A549 (cell line): ENCODE results near the gene CACNA1H. TPM values are rescaled to one million over a fixed set of nuclear protein-coding genes. Genes with fewer than 3 reads are reported as not detected.
A peak's percentile ranks its signal among the peaks of the same experiment; 100 is the strongest.
"Not testable (repeated sequence)": the region's sequence is repeated elsewhere in the genome, so short reads cannot be mapped to it uniquely, and the experiment has no call there.

Source experiments
- ATAC-seq, 2 experiments: fragments of 200-7000 bp in 1 of 2; fragments of >200 bp in 1 of 2; cut with Nextera tagmentation in 1 of 2; cut with Tn5 transposase in 1 of 2; 3 replicates each; pipeline versions ENCODE4 v1.8.0 to v1.9.1; 2018 to 2020; ENCODE audit warnings: mild to moderate bottlenecking in 1 of 2, moderate library complexity in 1 of 2
- CTCF ChIA-PET: fragments of 300-600 bp; sonication (Branson Sonifier 250); formaldehyde crosslinking; extraction: SDS; loops from one replicate; lab custom pipeline; 2021; ENCODE audit warnings: antibody characterized with exemption, inconsistent platforms; lab: Yijun Ruan, JAX
- POLR2A ChIA-PET: fragments of 350-600 bp; formaldehyde crosslinking; extraction: SDS; loops from one replicate; lab custom pipeline; 2021; ENCODE audit warnings: antibody characterized with exemption, inconsistent platforms; lab: Yijun Ruan, JAX
- DNase-seq, 2 experiments: peaks; one replicate each; pipeline versions ENCODE4 v3.0.0 to v3.0.0-alpha.2; 2011 to 2016; ENCODE audit warnings: low read depth in 1 of 2, low spot score in 1 of 2
- FAIRE-seq: peaks from 2 replicates; lab custom pipeline; 2011; peaks lifted over from hg19 to GRCh38; lab: Jason Lieb, UNC
- H3K27ac ChIP-seq, 2 experiments: fragments of >200 bp; sonication (Bioruptor Twin); formaldehyde crosslinking; 3 replicates each; pipeline ENCODE4 v1.5.1; 2016 to 2017
- H3K4me1 ChIP-seq: fragments of >200 bp; sonication (Bioruptor Twin); formaldehyde crosslinking; 3 replicates; pipeline ENCODE4 v1.6.1; 2016
- H3K4me2 ChIP-seq: fragments of >200 bp; sonication (Bioruptor Twin); formaldehyde crosslinking; 3 replicates; pipeline ENCODE4 v1.6.1; 2016
- H3K4me3 ChIP-seq: fragments of >200 bp; sonication (Bioruptor Twin); formaldehyde crosslinking; 3 replicates; pipeline ENCODE4 v1.5.1; 2016
- H3K9me3 ChIP-seq: fragments of >200 bp; sonication (Bioruptor Twin); formaldehyde crosslinking; 3 replicates; pipeline ENCODE4 v1.6.1; 2016
- CEBPB ChIP-seq, 2 experiments: fragments of >200 bp in 1 of 2; sonication (Bioruptor Twin) in 1 of 2; formaldehyde crosslinking in 1 of 2; IDR thresholded peaks; 2 replicates each; pipeline ENCODE4 v1.6.1; 2012 to 2016
- CHD2 ChIP-seq: fragments of 150-350 bp; IDR thresholded peaks from 2 replicates; pipeline ENCODE4 v1.6.1; 2014; ENCODE audit warnings: low read length; ENCODE audit not compliant: partially characterized antibody
- FOSB ChIP-seq: fragments of 250-450 bp; sonication (Bioruptor Pico); IDR thresholded peaks from 2 replicates; pipeline ENCODE4 v1.5.0; 2020; ENCODE audit warnings: mild to moderate bottlenecking, moderate library complexity
- HOXB13 ChIP-seq: fragments of 250-450 bp; sonication (Bioruptor Pico); IDR thresholded peaks from 2 replicates; pipeline ENCODE4 v1.5.0; 2020; ENCODE audit warnings: low read depth, mild to moderate bottlenecking, moderate library complexity
- HOXB5 ChIP-seq: fragments of 250-450 bp; sonication (Bioruptor Pico); IDR thresholded peaks from 2 replicates; pipeline ENCODE4 v1.5.0; 2020; ENCODE audit warnings: mild to moderate bottlenecking, moderate library complexity
- JUNB ChIP-seq: fragments of >200 bp; sonication (Bioruptor Twin); formaldehyde crosslinking; IDR thresholded peaks from 2 replicates; pipeline ENCODE4 v1.6.1; 2016
- MAFK ChIP-seq: fragments of 450-650 bp; IDR thresholded peaks from 2 replicates; pipeline ENCODE4 v1.6.1; 2014; ENCODE audit not compliant: partially characterized antibody
- NPAS2 ChIP-seq: fragments of 250-450 bp; sonication (Bioruptor Pico); IDR thresholded peaks from 2 replicates; pipeline ENCODE4 v1.8.0; 2022; ENCODE audit warnings: mild to moderate bottlenecking, moderate library complexity, borderline replicate concordance
- NR3C1 ChIP-seq: fragments of >200 bp; sonication (Bioruptor Twin); formaldehyde crosslinking; IDR thresholded peaks from 3 replicates; pipeline ENCODE4 v1.6.1; 2017
- RARB ChIP-seq: fragments of 250-450 bp; sonication (Bioruptor Pico); IDR thresholded peaks from 2 replicates; pipeline ENCODE4 v1.8.0; 2021; ENCODE audit warnings: mild to moderate bottlenecking, moderate library complexity
- REST ChIP-seq: fragments of 200-600 bp; sonication (generic); IDR thresholded peaks from 2 replicates; pipeline ENCODE4 v1.6.1; 2016; ENCODE audit warnings: antibody characterized with exemption, mild to moderate bottlenecking, moderate library complexity
- SREBF2 ChIP-seq: fragments of 450-650 bp; IDR thresholded peaks from 2 replicates; pipeline ENCODE4 v1.6.1; 2014; ENCODE audit warnings: mild to moderate bottlenecking, moderate library complexity
- WGBS: methylation state at CpG from one replicate; pipeline ENCODE4 v1.1.6; 2017; ENCODE audit errors: missing lambda C conversion rate; 5-methylcytosine and 5-hydroxymethylcytosine counted together
- polyA plus RNA-seq, 4 experiments: library from polyadenylated mRNA; depleted of rRNA in 3 of 4; stranded (reverse); fragments of >200 nt; fragmentation: RNase III in 1 of 4; extraction: RNeasy Plus Mini Kit Qiagen cat#74134 plus additional on column Dnase treatment in 1 of 4; gene quantifications; 2 replicates in 3 of 4; 3 replicates in 1 of 4; pipeline ENCODE4 v1.2.3, GENCODE V29; 2011 to 2017

The CACNA1H gene
- polyA plus RNA-seq, 2 of the 4 experiments (the other 2 are of a cell fraction) = 7.2 to 15.8 TPM

GRCh38 chr16:1188432-1189189 is 35.7 kb downstream of the CACNA1H start:
- POLR2A ChIA-PET = no interaction called here
- TF ChIP-seq MAFK (peak; percentile 66), CEBPB (IDR thresholded peaks at IDR 0.05) (no peak), REST (peak; percentile 96), HOXB13 (CRISPR knock-in tag) (0 out of 2 replicates have a peak, but pooled peaks have one; percentile 47)

GRCh38 chr16:1189455-1189854 is 36.5 kb downstream of the CACNA1H start:
- DNase-seq (no peak), FAIRE-seq (no peak), ATAC-seq (no peak)
- no peak overlapping the region for H3K4me3 ChIP-seq
- peaks cover 22% of the 10 kb centered on the region for H3K4me1 ChIP-seq
- no peak overlapping the region for H3K27ac ChIP-seq
- TF ChIP-seq FOSB (CRISPR knock-in tag) (no peak), RARB (no peak), HOXB5 (CRISPR knock-in tag) (no peak), CHD2 (no peak), JUNB (no peak)
- H3K9me3 ChIP-seq = no peaks in the 10 kb centered on the region
- ChIA-PET POLR2A (no interaction called here), CTCF (interaction anchor here (0.7 to 2.5 kb wide), 5 partner anchors 30 to 89 kb away, joined by 4 to 7 read pairs (median 4); no protein-coding TSS in a partner anchor)
- 68% methylated on average over 7 of the region's 7 CpGs for WGBS
- no peak overlapping the region for H3K4me2 ChIP-seq

More at GRCh38 chr16:1188432-1189189, 35.7 kb downstream of the CACNA1H start:
- CTCF ChIA-PET = interaction anchor here (0.7 to 2.5 kb wide), 8 partner anchors 29 to 132 kb away, joined by 3 to 7 read pairs (median 4); no protein-coding TSS in a partner anchor
- Histone ChIP-seq H3K27ac (no peak overlapping the region), H3K9me3 (no peaks in the 10 kb centered on the region), H3K4me1 (peaks cover 27% of the 10 kb centered on the region), H3K4me2 (no peak overlapping the region), H3K4me3 (no peak overlapping the region)
- WGBS = 84% methylated on average over 13 of the region's 32 CpGs
- DNase-seq (no peak), FAIRE-seq (no peak), ATAC-seq (peak; percentile 37 to 64; a peak in 4 of 6 replicates)

- H3K4me3 ChIP-seq, FAIRE-seq, ATAC-seq, H3K9me3 ChIP-seq, POLR2A ChIA-PET, DNase-seq, H3K4me2 ChIP-seq, H3K27ac ChIP-seq: not testable (repeated sequence)
- H3K4me1 ChIP-seq = peaks cover 27% of the 10 kb centered on the region
- CTCF ChIA-PET = interaction anchor here (1.0 to 1.2 kb wide), 4 partner anchors 11 to 85 kb away, joined by 3 to 5 read pairs (median 3); no protein-coding TSS in a partner anchor
- WGBS = 81% methylated on average over 4 of the region's 11 CpGs
Observed at GRCh38 chr16:1190789-1191188, 37.9 kb downstream of the CACNA1H start.

GRCh38 chr16:1192384-1193073 is 39.6 kb downstream of the CACNA1H start:
- POLR2A ChIA-PET = no interaction called here
- no peak for DNase-seq
- no peaks in the 10 kb centered on the region for H3K9me3 ChIP-seq
- no peak overlapping the region for H3K4me2 ChIP-seq
- FAIRE-seq = no peak
- TF ChIP-seq NR3C1 (no peak), NPAS2 (CRISPR knock-in tag) (no peak), SREBF2 (no peak)
- peak overlapping the region in 1 of 2 experiments; percentile 7; a peak in 1 of 6 replicates for H3K27ac ChIP-seq
- H3K4me1 ChIP-seq = peaks cover 27% of the 10 kb centered on the region
- WGBS = 66% methylated on average over 6 of the region's 9 CpGs
- H3K4me3 ChIP-seq = no peak overlapping the region
- CTCF ChIA-PET = interaction anchor here (2.2 to 5.8 kb wide), 6 partner anchors 10 to 128 kb away, joined by 9 to 53 read pairs (median 13); no protein-coding TSS in a partner anchor
- peak; percentile 23 to 34; a peak in 3 of 6 replicates for ATAC-seq
